Measurements from ENCODE around the gene FOXP1. TPM values are rescaled to one million over a fixed set of nuclear protein-coding genes. Genes with fewer than 3 reads are reported as not detected.

The FOXP1 gene
- polyA plus RNA-seq, 4 donors: 4.9 to 66.5 (median 15.3) TPM

GRCh38 chr3:71180524-71180923, 403.0 kb downstream of the FOXP1 start:
- Histone ChIP-seq H3K27ac (ENCODE audit: low read depth in 1 of 3, low read length in 2 of 3) (no peak overlapping the region), H3K27me3 (ENCODE audit: control insufficient read depth in 3 of 3, insufficient read depth in 3 of 3, low read length in 3 of 3) (no peaks in the 10 kb centered on the region), H3K4me1 (ENCODE audit: control insufficient read depth in 3 of 3, insufficient read depth in 2 of 3, low read depth in 1 of 3, low read length in 2 of 3) (peaks cover 0 to 9% (median 0%) of the 10 kb centered on the region in 3 donors), H3K9me3 (ENCODE audit: control insufficient read depth in 2 of 2, insufficient read depth in 1 of 2, low read depth in 1 of 2, low read length in 1 of 2) (no peaks in the 10 kb centered on the region), H3K36me3 (ENCODE audit: control insufficient read depth in 3 of 3, insufficient read depth in 2 of 3, low read depth in 1 of 3, low read length in 3 of 3) (peaks cover 0 to 23% (median 0%) of the 10 kb centered on the region in 3 donors), H3K4me3 (ENCODE audit: low read depth in 1 of 3, low read length in 3 of 3) (no peak overlapping the region)
- 90 to 95% (median 92%) methylated on average over 6 of the region's 6 CpGs for WGBS, 3 donors
- FAIRE-seq: no peak
- no peak for DNase-seq

- H3K4me1 ChIP-seq (ENCODE audit: control insufficient read depth in 3 of 3, insufficient read depth in 2 of 3, low read depth in 1 of 3, low read length in 2 of 3): peaks cover 0 to 20% (median 2%) of the 10 kb centered on the region in 3 donors
- H3K27me3 ChIP-seq (ENCODE audit: control insufficient read depth in 3 of 3, insufficient read depth in 3 of 3, low read length in 3 of 3): no peaks in the 10 kb centered on the region
- DNase-seq: no peak
- H3K36me3 ChIP-seq (ENCODE audit: control insufficient read depth in 3 of 3, insufficient read depth in 2 of 3, low read depth in 1 of 3, low read length in 3 of 3): peaks cover 0 to 19% (median 0%) of the 10 kb centered on the region in 3 donors
- H3K27ac ChIP-seq (ENCODE audit: low read depth in 1 of 3, low read length in 2 of 3): no peak overlapping the region
- FAIRE-seq: no peak
- H3K9me3 ChIP-seq (ENCODE audit: control insufficient read depth in 2 of 2, insufficient read depth in 1 of 2, low read depth in 1 of 2, low read length in 1 of 2): no peaks in the 10 kb centered on the region
- H3K4me3 ChIP-seq (ENCODE audit: low read depth in 1 of 3, low read length in 3 of 3): no peak overlapping the region
- WGBS, 3 donors: 83 to 95% (median 86%) methylated on average over 4 of the region's 4 CpGs
These were observed 406.2 kb downstream of the FOXP1 start for GRCh38 chr3:71177375-71177774.

GRCh38 chr3:71176366-71176765, 407.2 kb downstream of the FOXP1 start:
- Histone ChIP-seq H3K36me3 (ENCODE audit: control insufficient read depth in 3 of 3, insufficient read depth in 2 of 3, low read depth in 1 of 3, low read length in 3 of 3) (peaks cover 0 to 16% (median 0%) of the 10 kb centered on the region in 3 donors), H3K27me3 (ENCODE audit: control insufficient read depth in 3 of 3, insufficient read depth in 3 of 3, low read length in 3 of 3) (no peaks in the 10 kb centered on the region), H3K4me3 (ENCODE audit: low read depth in 1 of 3, low read length in 3 of 3) (no peak overlapping the region), H3K4me1 (ENCODE audit: control insufficient read depth in 3 of 3, insufficient read depth in 2 of 3, low read depth in 1 of 3, low read length in 2 of 3) (peaks cover 0 to 20% (median 2%) of the 10 kb centered on the region in 3 donors), H3K9me3 (ENCODE audit: control insufficient read depth in 2 of 2, insufficient read depth in 1 of 2, low read depth in 1 of 2, low read length in 1 of 2) (no peaks in the 10 kb centered on the region), H3K27ac (ENCODE audit: low read depth in 1 of 3, low read length in 2 of 3) (peak overlapping the region in 1 of 3 donors; percentile 43)
- 83 to 85% (median 85%) methylated on average over 5 of the region's 5 CpGs for WGBS, 3 donors
- DNase-seq (no peak), FAIRE-seq (no peak)

- no peak for FAIRE-seq
- Histone ChIP-seq H3K4me1 (ENCODE audit: control insufficient read depth in 3 of 3, insufficient read depth in 2 of 3, low read depth in 1 of 3, low read length in 2 of 3) (peaks cover 0 to 20% (median 2%) of the 10 kb centered on the region in 3 donors), H3K9me3 (ENCODE audit: control insufficient read depth in 2 of 2, insufficient read depth in 1 of 2, low read depth in 1 of 2, low read length in 1 of 2) (no peaks in the 10 kb centered on the region), H3K4me3 (ENCODE audit: low read depth in 1 of 3, low read length in 3 of 3) (no peak overlapping the region), H3K27ac (ENCODE audit: low read depth in 1 of 3, low read length in 2 of 3) (peak overlapping the region in 1 of 3 donors; percentile 43), H3K27me3 (ENCODE audit: control insufficient read depth in 3 of 3, insufficient read depth in 3 of 3, low read length in 3 of 3) (no peaks in the 10 kb centered on the region), H3K36me3 (ENCODE audit: control insufficient read depth in 3 of 3, insufficient read depth in 2 of 3, low read depth in 1 of 3, low read length in 3 of 3) (peaks cover 0 to 15% (median 0%) of the 10 kb centered on the region in 3 donors)
- WGBS, 3 donors: 16 to 64% (median 42%) methylated on average over 5 of the region's 5 CpGs
- peak; percentile 56 to 61 for DNase-seq
These were observed 407.7 kb downstream of the FOXP1 start for GRCh38 chr3:71175691-71176365.

- FAIRE-seq (no peak), DNase-seq (no peak)
- Histone ChIP-seq H3K27ac (ENCODE audit: low read depth in 1 of 3, low read length in 2 of 3) (peak overlapping the region in 1 of 3 donors; percentile 8), H3K4me1 (ENCODE audit: control insufficient read depth in 3 of 3, insufficient read depth in 2 of 3, low read depth in 1 of 3, low read length in 2 of 3) (peaks cover 0 to 28% (median 2%) of the 10 kb centered on the region in 3 donors), H3K27me3 (ENCODE audit: control insufficient read depth in 3 of 3, insufficient read depth in 3 of 3, low read length in 3 of 3) (no peaks in the 10 kb centered on the region), H3K4me3 (ENCODE audit: low read depth in 1 of 3, low read length in 3 of 3) (no peak overlapping the region), H3K9me3 (ENCODE audit: control insufficient read depth in 2 of 2, insufficient read depth in 1 of 2, low read depth in 1 of 2, low read length in 1 of 2) (no peaks in the 10 kb centered on the region), H3K36me3 (ENCODE audit: control insufficient read depth in 3 of 3, insufficient read depth in 2 of 3, low read depth in 1 of 3, low read length in 3 of 3) (peaks cover 0 to 10% (median 1%) of the 10 kb centered on the region in 3 donors)
- 73 to 82% (median 79%) methylated on average over 2 of the region's 2 CpGs for WGBS, 3 donors
These were observed 410.6 kb downstream of the FOXP1 start for GRCh38 chr3:71172951-71173350.

- H3K9me3 ChIP-seq (ENCODE audit: control insufficient read depth in 2 of 2, insufficient read depth in 1 of 2, low read depth in 1 of 2, low read length in 1 of 2): no peaks in the 10 kb centered on the region
- no peaks in the 10 kb centered on the region for H3K27me3 ChIP-seq (ENCODE audit: control insufficient read depth in 3 of 3, insufficient read depth in 3 of 3, low read length in 3 of 3)
- DNase-seq: no peak
- H3K4me3 ChIP-seq (ENCODE audit: low read depth in 1 of 3, low read length in 3 of 3): no peak overlapping the region
- WGBS, 3 donors: 89 to 96% (median 94%) methylated on average over 3 of the region's 3 CpGs
- H3K4me1 ChIP-seq (ENCODE audit: control insufficient read depth in 3 of 3, insufficient read depth in 2 of 3, low read depth in 1 of 3, low read length in 2 of 3): peaks cover 0 to 28% (median 2%) of the 10 kb centered on the region in 3 donors
- H3K27ac ChIP-seq (ENCODE audit: low read depth in 1 of 3, low read length in 2 of 3): no peak overlapping the region
- peaks cover 0 to 7% (median 1%) of the 10 kb centered on the region in 3 donors for H3K36me3 ChIP-seq (ENCODE audit: control insufficient read depth in 3 of 3, insufficient read depth in 2 of 3, low read depth in 1 of 3, low read length in 3 of 3)
- no peak for FAIRE-seq
These were observed 411.3 kb downstream of the FOXP1 start for GRCh38 chr3:71172189-71172588.

GRCh38 chr3:71171247-71171646, 412.3 kb downstream of the FOXP1 start:
- Histone ChIP-seq H3K9me3 (ENCODE audit: control insufficient read depth in 2 of 2, insufficient read depth in 1 of 2, low read depth in 1 of 2, low read length in 1 of 2) (no peaks in the 10 kb centered on the region), H3K27ac (ENCODE audit: low read depth in 1 of 3, low read length in 2 of 3) (no peak overlapping the region), H3K36me3 (ENCODE audit: control insufficient read depth in 3 of 3, insufficient read depth in 2 of 3, low read depth in 1 of 3, low read length in 3 of 3) (peaks cover 0 to 8% (median 4%) of the 10 kb centered on the region in 3 donors), H3K27me3 (ENCODE audit: control insufficient read depth in 3 of 3, insufficient read depth in 3 of 3, low read length in 3 of 3) (no peaks in the 10 kb centered on the region), H3K4me1 (ENCODE audit: control insufficient read depth in 3 of 3, insufficient read depth in 2 of 3, low read depth in 1 of 3, low read length in 2 of 3) (peaks cover 0 to 25% (median 4%) of the 10 kb centered on the region in 3 donors), H3K4me3 (ENCODE audit: low read depth in 1 of 3, low read length in 3 of 3) (no peak overlapping the region)
- DNase-seq (no peak), FAIRE-seq (no peak)
- 94 to 97% (median 97%) methylated on average over 7 of the region's 7 CpGs for WGBS, 3 donors

- no peak for FAIRE-seq
- peaks cover 0 to 2% of the 10 kb centered on the region in 2 donors for H3K9me3 ChIP-seq (ENCODE audit: control insufficient read depth in 2 of 2, insufficient read depth in 1 of 2, low read depth in 1 of 2, low read length in 1 of 2)
- DNase-seq: no peak
These were observed 414.6 kb downstream of the FOXP1 start for GRCh38 chr3:71168880-71169411.

More at GRCh38 chr3:71168880-71169411, 414.6 kb downstream of the FOXP1 start:
- no peaks in the 10 kb centered on the region for H3K27me3 ChIP-seq (ENCODE audit: control insufficient read depth in 3 of 3, insufficient read depth in 3 of 3, low read length in 3 of 3)
- H3K27ac ChIP-seq (ENCODE audit: low read depth in 1 of 3, low read length in 2 of 3): peak overlapping the region in 2 of 3 donors; percentile 45 to 49
- peaks cover 0 to 13% (median 4%) of the 10 kb centered on the region in 3 donors for H3K4me1 ChIP-seq (ENCODE audit: control insufficient read depth in 3 of 3, insufficient read depth in 2 of 3, low read depth in 1 of 3, low read length in 2 of 3)
- WGBS, 3 donors: 66 to 88% (median 73%) methylated on average over 11 of the region's 11 CpGs
- H3K36me3 ChIP-seq (ENCODE audit: control insufficient read depth in 3 of 3, insufficient read depth in 2 of 3, low read depth in 1 of 3, low read length in 3 of 3): peaks cover 0 to 8% (median 4%) of the 10 kb centered on the region in 3 donors
- H3K4me3 ChIP-seq (ENCODE audit: low read depth in 1 of 3, low read length in 3 of 3): no peak overlapping the region

Data from small intestine (tissue), 7 donors.